ENCODE measurements around the gene RERE.

DNA sequence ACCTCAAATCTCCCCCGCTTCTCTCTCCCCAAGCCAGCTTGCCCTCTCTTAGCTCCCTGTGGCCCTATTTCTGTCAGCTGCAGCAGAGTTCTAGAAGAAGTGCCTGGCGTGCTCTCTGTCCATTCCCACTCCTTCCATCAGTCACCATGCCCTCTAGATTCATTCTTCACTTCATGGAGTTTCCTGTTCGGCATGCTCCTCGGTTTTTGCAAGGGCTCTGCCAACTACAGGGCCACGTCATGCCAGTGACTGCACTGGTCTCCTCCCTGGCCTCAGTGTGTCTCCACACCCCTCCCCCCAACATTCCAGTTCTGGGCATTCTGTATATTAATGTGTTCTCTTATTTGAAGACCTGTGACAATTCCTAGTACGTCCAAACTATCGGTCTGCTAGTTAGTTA lies 385.7 kb downstream of the RERE start:
- TF ChIP-seq, protein P1, sequence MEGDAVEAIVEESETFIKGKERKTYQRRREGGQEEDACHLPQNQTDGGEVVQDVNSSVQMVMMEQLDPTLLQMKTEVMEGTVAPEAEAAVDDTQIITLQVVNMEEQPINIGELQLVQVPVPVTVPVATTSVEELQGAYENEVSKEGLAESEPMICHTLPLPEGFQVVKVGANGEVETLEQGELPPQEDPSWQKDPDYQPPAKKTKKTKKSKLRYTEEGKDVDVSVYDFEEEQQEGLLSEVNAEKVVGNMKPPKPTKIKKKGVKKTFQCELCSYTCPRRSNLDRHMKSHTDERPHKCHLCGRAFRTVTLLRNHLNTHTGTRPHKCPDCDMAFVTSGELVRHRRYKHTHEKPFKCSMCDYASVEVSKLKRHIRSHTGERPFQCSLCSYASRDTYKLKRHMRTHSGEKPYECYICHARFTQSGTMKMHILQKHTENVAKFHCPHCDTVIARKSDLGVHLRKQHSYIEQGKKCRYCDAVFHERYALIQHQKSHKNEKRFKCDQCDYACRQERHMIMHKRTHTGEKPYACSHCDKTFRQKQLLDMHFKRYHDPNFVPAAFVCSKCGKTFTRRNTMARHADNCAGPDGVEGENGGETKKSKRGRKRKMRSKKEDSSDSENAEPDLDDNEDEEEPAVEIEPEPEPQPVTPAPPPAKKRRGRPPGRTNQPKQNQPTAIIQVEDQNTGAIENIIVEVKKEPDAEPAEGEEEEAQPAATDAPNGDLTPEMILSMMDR (IDR thresholded peaks at IDR 0.05; ENCODE audit: low read depth, low read length, poor library complexity, severe bottlenecking) = no peak
- TF ChIP-seq EZH2phosphoT487 (IDR thresholded peaks at IDR 0.05; ENCODE audit: borderline replicate concordance, low read length) = no peak
